ENCODE measurements around the gene CCDC12. TPM values are rescaled to one million over a fixed set of nuclear protein-coding genes. Genes with fewer than 3 reads are reported as not detected.
A peak's percentile ranks its signal among the peaks of the same experiment; 100 is the strongest.

Gene CCDC12
- total RNA-seq, 1 donor from 2014 or later = 25.2 TPM

GRCh38 chr3:46895761-46896160, 80.8 kb downstream of the CCDC12 start:
- no peak for DNase-seq (ENCODE audit: low read depth in 2 of 2)

DNA sequence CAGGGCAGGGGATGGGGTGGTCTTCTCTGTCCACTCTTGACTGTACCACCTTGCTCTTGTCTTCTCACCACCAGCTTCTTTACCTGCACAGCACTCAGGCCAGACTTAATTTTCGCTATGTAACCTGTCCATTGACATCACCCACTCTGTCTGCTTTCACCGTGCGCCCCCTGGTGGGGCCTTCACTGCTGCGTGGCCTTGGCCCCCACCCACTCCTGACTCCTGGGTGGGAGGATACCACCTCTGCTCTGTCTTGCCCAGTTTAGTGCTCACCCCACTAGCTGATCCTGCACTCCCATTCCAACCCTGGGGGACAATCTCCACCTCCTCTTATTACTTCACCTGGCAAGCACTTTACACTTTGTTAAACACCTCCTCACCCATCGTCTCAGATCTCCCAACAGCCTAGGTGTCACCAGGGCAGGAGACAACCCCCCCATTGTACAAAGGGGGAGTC, 81.3 kb downstream of the CCDC12 start:
- peak; percentile 26 to 60 for DNase-seq (ENCODE audit: low read depth in 2 of 2)

GRCh38 chr3:46894256-46894655, 82.3 kb downstream of the CCDC12 start:
- no peak for DNase-seq (ENCODE audit: low read depth in 2 of 2)

- DNase-seq (ENCODE audit: low read depth in 2 of 2) = no peak
Measured at GRCh38 chr3:46893763-46894162, 82.8 kb downstream of the CCDC12 start.

DNA sequence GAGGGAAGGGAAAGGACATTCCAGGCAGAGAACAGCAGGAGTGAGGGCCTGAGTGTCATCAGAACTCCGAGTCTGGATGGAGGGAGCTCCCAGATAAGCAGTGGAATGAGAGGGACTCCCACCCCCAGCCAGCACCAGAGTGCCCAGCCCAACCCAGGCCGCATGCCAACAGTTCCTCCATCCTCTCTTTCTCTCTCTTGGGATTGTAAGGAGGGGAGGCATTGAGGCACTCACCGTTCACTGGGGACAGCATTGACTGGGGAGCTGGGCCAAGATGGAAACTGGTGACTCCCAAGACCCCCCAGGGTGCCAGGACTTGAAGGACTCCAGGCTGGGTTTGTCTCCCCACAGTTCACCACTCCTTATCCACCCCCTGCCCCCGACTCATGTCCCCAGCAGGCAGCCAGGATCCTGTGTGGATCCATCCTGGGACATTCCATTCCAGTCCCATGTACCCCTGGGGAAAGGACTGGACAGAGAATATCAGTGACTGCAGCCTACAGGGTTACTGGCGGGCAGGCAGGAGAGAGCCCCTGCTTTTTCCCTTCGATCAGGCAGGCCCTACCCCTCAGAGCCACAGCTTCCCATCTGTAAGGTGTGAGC, 83.3 kb downstream of the CCDC12 start:
- no peak for DNase-seq (ENCODE audit: low read depth in 2 of 2)

- DNase-seq (ENCODE audit: low read depth in 2 of 2) = peak; percentile 23 to 70
Measured at GRCh38 chr3:46892285-46893145, 84.0 kb downstream of the CCDC12 start.

GRCh38 chr3:46891132-46891531, 85.4 kb downstream of the CCDC12 start:
- no peak for DNase-seq (ENCODE audit: low read depth in 2 of 2)

- no peak for DNase-seq (ENCODE audit: low read depth in 2 of 2)
Measured at GRCh38 chr3:46890132-46890531, 86.4 kb downstream of the CCDC12 start.

GRCh38 chr3:46889381-46890110, 87.0 kb downstream of the CCDC12 start:
- DNase-seq (ENCODE audit: low read depth in 2 of 2) = no peak

DNA sequence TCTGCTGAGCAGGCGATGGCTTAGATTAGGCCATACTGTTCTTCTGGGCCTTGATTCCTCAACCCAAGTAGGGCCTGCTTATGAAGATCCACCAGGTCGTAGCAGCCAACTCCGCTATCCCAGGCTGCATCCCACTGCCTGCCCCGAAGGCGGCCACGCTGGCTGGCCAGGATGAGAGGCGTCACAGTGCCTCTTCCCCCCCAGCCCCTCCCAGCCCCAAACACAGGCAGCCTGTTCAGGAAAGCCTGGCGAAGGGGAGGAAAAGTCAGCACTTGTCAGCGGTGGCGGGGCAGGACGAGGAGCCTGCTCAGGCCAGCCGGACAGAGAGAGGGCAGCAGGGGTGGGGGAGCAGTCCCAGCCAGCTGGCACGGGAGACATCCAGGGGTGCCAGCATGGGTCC, 87.8 kb downstream of the CCDC12 start:
- DNase-seq (ENCODE audit: low read depth in 2 of 2) = no peak

- no peak for DNase-seq (ENCODE audit: low read depth in 2 of 2)
Measured at GRCh38 chr3:46887980-46888494, 88.5 kb downstream of the CCDC12 start.

GRCh38 chr3:46885612-46886011, 90.9 kb downstream of the CCDC12 start:
- DNase-seq (ENCODE audit: low read depth in 2 of 2) = no peak

DNA sequence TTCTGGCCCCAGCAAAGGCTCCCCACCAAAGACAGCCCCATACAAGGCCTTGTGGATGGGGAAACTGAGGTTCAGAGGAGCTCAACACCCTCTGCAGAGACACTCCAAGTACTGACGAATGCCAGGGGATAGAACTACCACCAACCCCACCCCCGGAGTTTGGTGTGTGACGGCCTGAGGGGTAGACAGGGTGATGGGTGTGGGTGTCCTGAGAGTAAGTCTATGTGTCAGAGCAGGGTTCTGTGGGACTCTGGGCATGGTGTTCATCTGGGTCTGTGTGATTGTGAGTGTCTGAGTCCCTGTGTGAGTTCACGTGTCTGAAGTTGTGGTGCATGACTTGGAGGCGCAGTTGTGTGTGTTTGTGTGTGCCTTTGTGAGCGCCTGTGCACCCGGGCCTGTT, 91.6 kb downstream of the CCDC12 start:
- DNase-seq (ENCODE audit: low read depth in 2 of 2) = no peak

DNA sequence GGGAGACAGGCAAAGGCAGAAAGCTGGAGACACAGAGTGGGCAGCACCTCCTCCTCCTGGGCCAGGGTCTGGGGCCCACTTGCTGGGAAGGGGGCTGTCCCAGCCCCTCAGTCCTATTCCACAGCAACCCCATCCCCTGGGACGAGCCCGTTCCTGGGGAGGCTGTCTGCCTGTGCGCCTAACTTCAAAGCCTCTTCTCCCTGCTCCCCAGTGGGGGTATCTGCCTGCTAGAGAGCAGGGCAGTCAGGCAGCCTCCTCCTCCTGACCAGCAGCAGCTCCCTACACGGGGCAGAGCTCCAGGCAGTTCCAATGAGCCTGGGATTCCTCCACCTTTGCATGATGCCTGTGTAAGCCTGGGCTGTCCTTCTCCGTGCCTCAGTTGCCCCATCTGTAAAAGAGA, 92.1 kb downstream of the CCDC12 start:
- no peak for DNase-seq (ENCODE audit: low read depth in 2 of 2)

GRCh38 chr3:46883830-46884185, 92.7 kb downstream of the CCDC12 start:
- DNase-seq (ENCODE audit: low read depth in 2 of 2) = no peak

DNA sequence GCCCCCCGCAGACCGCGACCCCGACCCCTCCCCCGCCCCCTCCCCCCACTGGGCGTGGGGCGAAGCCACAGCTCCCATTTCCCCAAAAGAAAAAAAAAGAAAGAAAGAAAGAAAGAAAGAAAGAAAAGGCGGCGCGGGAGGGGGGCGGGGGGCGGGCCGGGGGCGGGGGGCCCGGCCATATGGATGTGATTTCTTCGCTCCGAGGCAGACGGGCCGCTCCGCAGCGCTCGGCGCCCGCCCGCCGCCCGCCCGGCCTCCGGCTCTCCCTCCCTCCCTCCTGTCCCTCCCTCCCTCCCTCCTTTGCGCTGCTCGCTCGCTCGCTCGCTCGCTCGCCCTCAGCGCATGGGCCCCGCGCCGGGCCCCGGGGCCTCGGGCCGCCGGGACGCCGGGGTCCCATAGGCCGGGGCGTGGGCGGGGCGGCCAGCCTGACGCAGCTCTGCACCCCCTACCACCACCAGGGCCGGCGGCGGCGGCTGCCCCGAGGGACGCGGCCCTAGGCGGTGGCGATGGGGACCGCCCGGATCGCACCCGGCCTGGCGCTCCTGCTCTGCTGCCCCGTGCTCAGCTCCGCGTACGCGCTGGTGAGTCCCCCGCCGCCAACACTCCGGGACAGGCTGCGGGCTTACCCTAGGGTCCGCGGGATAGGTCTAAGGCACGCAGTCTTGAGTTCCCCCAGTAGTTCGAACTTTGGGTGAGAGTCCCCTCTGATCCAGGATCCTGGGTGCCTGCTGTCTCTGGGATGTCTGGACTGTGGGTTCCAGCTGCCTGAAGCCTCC, 93.3 kb downstream of the CCDC12 start:
- peak in 1 of 2 donors; percentile 21 for DNase-seq (ENCODE audit: low read depth in 2 of 2)

DNA sequence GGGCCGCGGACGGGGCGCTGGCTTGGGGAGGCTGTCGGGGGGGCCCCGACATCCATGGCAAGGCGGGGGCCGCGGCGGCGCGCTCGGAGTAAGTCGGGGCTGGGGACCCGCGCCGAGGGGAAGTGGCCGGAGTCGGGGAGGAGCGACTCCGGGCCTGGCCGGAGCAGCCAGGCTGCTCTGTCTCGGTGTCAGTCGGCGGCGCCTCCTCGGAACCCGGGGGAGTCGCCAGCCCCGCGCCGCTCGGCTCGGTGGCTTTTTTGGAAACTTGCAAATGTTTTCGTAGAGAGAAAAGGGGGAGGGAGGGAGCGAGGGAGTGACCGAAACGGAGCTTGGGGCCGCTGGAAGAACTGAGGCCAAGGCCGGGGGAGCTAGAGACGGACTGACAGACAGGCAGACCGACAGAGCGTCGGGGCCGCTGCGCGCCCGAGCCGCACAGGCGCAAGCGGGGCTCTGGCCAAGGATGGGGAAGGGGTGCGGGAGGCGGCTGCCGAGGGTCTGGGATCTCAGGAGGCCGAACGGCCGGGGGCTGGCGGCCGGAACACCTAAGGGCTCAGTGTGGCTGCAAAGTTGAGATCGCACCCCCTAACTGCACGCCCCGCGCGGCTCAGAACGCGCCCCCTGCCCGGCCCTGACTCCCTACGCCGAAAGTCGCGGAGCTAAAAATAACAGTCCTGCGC, 94.0 kb downstream of the CCDC12 start:
- DNase-seq (ENCODE audit: low read depth in 2 of 2) = no peak

- no peak for DNase-seq (ENCODE audit: low read depth in 2 of 2)
Measured at GRCh38 chr3:46881596-46882376, 94.8 kb downstream of the CCDC12 start.

GRCh38 chr3:46880884-46881595, 95.5 kb downstream of the CCDC12 start:
- DNase-seq (ENCODE audit: low read depth in 2 of 2) = no peak

All from dermis microvascular lymphatic vessel endothelial cell (primary cell).